GM12878 (cell line): ENCODE results near the gene RPS6KA5. TPM values are rescaled to one million over a fixed set of nuclear protein-coding genes. Genes with fewer than 3 reads are reported as not detected.

ENCODE experiments used
- BHLHE40 ChIP-seq, 2 experiments: fragments of 450-650 bp in 1 of 2; IDR thresholded peaks; 2 replicates each; pipeline ENCODE4 v1.6.1; 2011 to 2017; ENCODE audit warnings: low read depth in 2 of 2, borderline replicate concordance in 1 of 2, improper control_type of control experiment in 1 of 2, low read length in 1 of 2, mild to moderate bottlenecking in 1 of 2
- DPF2 ChIP-seq: fragments of 450-650 bp; IDR thresholded peaks from 2 replicates; pipeline ENCODE4 v1.6.1; 2017; ENCODE audit warnings: mild to moderate bottlenecking
- ESRRA ChIP-seq: IDR thresholded peaks from 2 replicates; pipeline ENCODE4 v1.6.1; 2012; ENCODE audit warnings: mild to moderate bottlenecking, low read length, improper control_type of control experiment
- FOXM1 ChIP-seq: IDR thresholded peaks from 2 replicates; pipeline ENCODE4 v1.6.1; 2012; ENCODE audit warnings: low read depth, mild to moderate bottlenecking, inconsistent platforms, low read length, moderate library complexity
- HCFC1 ChIP-seq: fragments of 150-350 bp; IDR thresholded peaks from 2 replicates; pipeline ENCODE4 v1.6.1; 2014; ENCODE audit warnings: low read length
- HDAC6 ChIP-seq: fragments of 200-600 bp; sonication (generic); IDR thresholded peaks from one replicate; pipeline ENCODE4 v1.8.0; 2017; ENCODE audit warnings: antibody characterized with exemption; ENCODE audit not compliant: unreplicated experiment
- MYB ChIP-seq: fragments of 150-350 bp; IDR thresholded peaks from 2 replicates; pipeline ENCODE4 v1.6.1; 2014; ENCODE audit warnings: mild to moderate bottlenecking, low read depth, low read length, borderline replicate concordance
- MYC ChIP-seq: IDR thresholded peaks from 2 replicates; pipeline ENCODE4 v1.6.1; 2011; ENCODE audit warnings: mild to moderate bottlenecking, low read length, moderate library complexity, inconsistent platforms; ENCODE audit not compliant: insufficient read depth, insufficient replicate concordance, insufficient read length, severe bottlenecking
- NFXL1 ChIP-seq: fragments of 450-650 bp; IDR thresholded peaks from 2 replicates; pipeline ENCODE4 v1.6.1; 2017; ENCODE audit warnings: antibody characterized with exemption, mild to moderate bottlenecking, borderline replicate concordance
- NR2C1 ChIP-seq: fragments of 450-650 bp; IDR thresholded peaks from 2 replicates; pipeline ENCODE4 v1.6.1; 2017; ENCODE audit warnings: antibody characterized with exemption, mild to moderate bottlenecking, moderate library complexity
- RELB ChIP-seq: fragments of 450-650 bp; IDR thresholded peaks from 2 replicates; pipeline ENCODE4 v1.6.1; 2017; ENCODE audit warnings: low read depth, mild to moderate bottlenecking, moderate library complexity
- RFX5 ChIP-seq: IDR thresholded peaks from 2 replicates; pipeline ENCODE4 v1.6.1; 2011; ENCODE audit warnings: low read depth, low read length, improper control_type of control experiment
- SMAD5 ChIP-seq: IDR thresholded peaks from 2 replicates; pipeline ENCODE4 v1.6.1; 2016; ENCODE audit warnings: antibody characterized with exemption, low read depth
- ZNF592 ChIP-seq: fragments of 450-650 bp; IDR thresholded peaks from 2 replicates; pipeline ENCODE4 v1.6.1; 2017; ENCODE audit warnings: mild to moderate bottlenecking, moderate library complexity
- ZZZ3 ChIP-seq: IDR thresholded peaks from 2 replicates; pipeline ENCODE4 v1.6.1; 2011; ENCODE audit warnings: low read depth; ENCODE audit not compliant: control insufficient read depth, insufficient read length
- polyA plus RNA-seq, 11 experiments: library from polyadenylated mRNA; depleted of rRNA in 4 of 11; unstranded in 6 of 11; stranded (reverse) in 5 of 11; fragments of >200 nt; fragmentation: Nextera tagmentation in 4 of 11; fragmentation: Illumina TruSeq in 1 of 11; extraction: Ambion mirVana in 4 of 11; extraction: Trizol in 1 of 11; gene quantifications; 1 replicate in 1 of 11; 2 replicates in 10 of 11; pipeline versions ENCODE4 v1.2.1 to v1.2.3, GENCODE V29; 2011 to 2016; ENCODE audit warnings: inconsistent platforms in 2 of 11, missing spikeins in 2 of 11, low read depth in 1 of 11
- total RNA-seq, 4 experiments: library from RNA; depleted of rRNA in 3 of 4; stranded (reverse); fragments of >200 nt in 3 of 4; fragmentation: Illumina TruSeq in 1 of 4; extraction: Trizol in 1 of 4; gene quantifications; 2 replicates each; pipeline versions ENCODE4 v1.2.1 to v1.2.3, GENCODE V29; 2013 to 2021
- TF ChIP-seq, protein P1 (sequence below): IDR thresholded peaks from 2 replicates; pipeline ENCODE4 v1.6.1; 2012; ENCODE audit warnings: improper control_type of control experiment, low read depth, low read length; ENCODE audit not compliant: insufficient replicate concordance
- TF ChIP-seq, protein P2 (sequence below): fragments of 150-350 bp; IDR thresholded peaks from 2 replicates; pipeline ENCODE4 v1.6.1; 2014; ENCODE audit warnings: mild to moderate bottlenecking, low read depth, low read length

The RPS6KA5 gene
- total and polyA plus RNA-seq, 10 of the 15 experiments (the other 5 are each of a cell fraction or from before 2014, with no cell fraction given), result 1.4 to 7.0 (median 3.7) TPM

DNA sequence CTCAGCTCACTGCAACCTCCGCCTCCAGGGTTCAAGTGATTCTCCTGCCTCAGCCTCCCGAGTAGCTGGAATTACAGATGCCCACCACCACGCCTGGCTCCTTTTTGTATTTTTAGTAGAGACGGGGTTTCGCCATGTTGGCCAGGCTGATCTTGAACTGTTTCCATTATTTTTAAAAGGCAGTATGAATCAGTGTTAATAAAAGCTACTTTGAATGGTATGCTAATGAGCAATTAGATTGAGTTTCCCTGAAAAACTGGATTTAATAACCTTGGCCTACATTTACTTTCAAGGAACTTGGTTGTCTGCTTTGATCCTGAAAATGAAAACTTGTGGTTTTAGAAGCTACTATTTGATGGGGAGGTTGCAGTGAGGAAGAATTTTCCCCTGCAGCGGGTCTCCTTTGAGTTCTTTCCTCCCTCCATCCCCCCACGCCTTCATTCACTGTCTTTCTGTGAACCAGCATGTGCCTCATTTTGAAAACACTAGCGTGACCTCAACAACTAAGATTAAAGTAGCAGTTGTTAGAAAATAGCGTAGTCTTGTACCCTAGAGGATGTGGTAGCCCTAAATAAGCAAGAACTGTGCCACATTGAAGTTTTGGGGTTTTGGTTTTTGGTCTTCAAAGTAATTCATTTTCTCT lies 17.8 kb upstream of the RPS6KA5 start (continued):
- no peak for TF ChIP-seq HDAC6
- no peak for TF ChIP-seq HCFC1
- TF ChIP-seq, protein P1, sequence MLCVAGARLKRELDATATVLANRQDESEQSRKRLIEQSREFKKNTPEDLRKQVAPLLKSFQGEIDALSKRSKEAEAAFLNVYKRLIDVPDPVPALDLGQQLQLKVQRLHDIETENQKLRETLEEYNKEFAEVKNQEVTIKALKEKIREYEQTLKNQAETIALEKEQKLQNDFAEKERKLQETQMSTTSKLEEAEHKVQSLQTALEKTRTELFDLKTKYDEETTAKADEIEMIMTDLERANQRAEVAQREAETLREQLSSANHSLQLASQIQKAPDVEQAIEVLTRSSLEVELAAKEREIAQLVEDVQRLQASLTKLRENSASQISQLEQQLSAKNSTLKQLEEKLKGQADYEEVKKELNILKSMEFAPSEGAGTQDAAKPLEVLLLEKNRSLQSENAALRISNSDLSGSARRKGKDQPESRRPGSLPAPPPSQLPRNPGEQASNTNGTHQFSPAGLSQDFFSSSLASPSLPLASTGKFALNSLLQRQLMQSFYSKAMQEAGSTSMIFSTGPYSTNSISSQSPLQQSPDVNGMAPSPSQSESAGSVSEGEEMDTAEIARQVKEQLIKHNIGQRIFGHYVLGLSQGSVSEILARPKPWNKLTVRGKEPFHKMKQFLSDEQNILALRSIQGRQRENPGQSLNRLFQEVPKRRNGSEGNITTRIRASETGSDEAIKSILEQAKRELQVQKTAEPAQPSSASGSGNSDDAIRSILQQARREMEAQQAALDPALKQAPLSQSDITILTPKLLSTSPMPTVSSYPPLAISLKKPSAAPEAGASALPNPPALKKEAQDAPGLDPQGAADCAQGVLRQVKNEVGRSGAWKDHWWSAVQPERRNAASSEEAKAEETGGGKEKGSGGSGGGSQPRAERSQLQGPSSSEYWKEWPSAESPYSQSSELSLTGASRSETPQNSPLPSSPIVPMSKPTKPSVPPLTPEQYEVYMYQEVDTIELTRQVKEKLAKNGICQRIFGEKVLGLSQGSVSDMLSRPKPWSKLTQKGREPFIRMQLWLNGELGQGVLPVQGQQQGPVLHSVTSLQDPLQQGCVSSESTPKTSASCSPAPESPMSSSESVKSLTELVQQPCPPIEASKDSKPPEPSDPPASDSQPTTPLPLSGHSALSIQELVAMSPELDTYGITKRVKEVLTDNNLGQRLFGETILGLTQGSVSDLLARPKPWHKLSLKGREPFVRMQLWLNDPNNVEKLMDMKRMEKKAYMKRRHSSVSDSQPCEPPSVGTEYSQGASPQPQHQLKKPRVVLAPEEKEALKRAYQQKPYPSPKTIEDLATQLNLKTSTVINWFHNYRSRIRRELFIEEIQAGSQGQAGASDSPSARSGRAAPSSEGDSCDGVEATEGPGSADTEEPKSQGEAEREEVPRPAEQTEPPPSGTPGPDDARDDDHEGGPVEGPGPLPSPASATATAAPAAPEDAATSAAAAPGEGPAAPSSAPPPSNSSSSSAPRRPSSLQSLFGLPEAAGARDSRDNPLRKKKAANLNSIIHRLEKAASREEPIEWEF, result no peak
- TF ChIP-seq NFXL1, result no peak
- TF ChIP-seq SMAD5, result no peak
- no peak for TF ChIP-seq ESRRA
- no peak for TF ChIP-seq NR2C1
- TF ChIP-seq, protein P2, sequence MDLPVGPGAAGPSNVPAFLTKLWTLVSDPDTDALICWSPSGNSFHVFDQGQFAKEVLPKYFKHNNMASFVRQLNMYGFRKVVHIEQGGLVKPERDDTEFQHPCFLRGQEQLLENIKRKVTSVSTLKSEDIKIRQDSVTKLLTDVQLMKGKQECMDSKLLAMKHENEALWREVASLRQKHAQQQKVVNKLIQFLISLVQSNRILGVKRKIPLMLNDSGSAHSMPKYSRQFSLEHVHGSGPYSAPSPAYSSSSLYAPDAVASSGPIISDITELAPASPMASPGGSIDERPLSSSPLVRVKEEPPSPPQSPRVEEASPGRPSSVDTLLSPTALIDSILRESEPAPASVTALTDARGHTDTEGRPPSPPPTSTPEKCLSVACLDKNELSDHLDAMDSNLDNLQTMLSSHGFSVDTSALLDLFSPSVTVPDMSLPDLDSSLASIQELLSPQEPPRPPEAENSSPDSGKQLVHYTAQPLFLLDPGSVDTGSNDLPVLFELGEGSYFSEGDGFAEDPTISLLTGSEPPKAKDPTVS, result no peak
- TF ChIP-seq ZZZ3, result no peak
- TF ChIP-seq BHLHE40 (IDR thresholded peaks at IDR 0.05; ENCODE audit: borderline replicate concordance in 1 of 2, low read depth in 2 of 2, low read length in 1 of 2), result peak; percentile 86 to 88
- peak; percentile 67; the same call in 1 of the 2 replicates for TF ChIP-seq DPF2
- no peak; the same call in 1 of the 2 replicates for TF ChIP-seq ZNF592
- peak; percentile 88; the same call in 1 of the 2 replicates for TF ChIP-seq FOXM1
- TF ChIP-seq MYC, result no peak
- TF ChIP-seq MYB, result no peak
- no peak for TF ChIP-seq RFX5
- TF ChIP-seq RELB, result peak; percentile 62
